ENCODE data around the gene PIGT. TPM values are rescaled to one million over a fixed set of nuclear protein-coding genes. Genes with fewer than 3 reads are reported as not detected.

Gene PIGT
- polyA plus RNA-seq, 3 donors, result 49.2 to 87.6 (median 59.7) TPM

DNA sequence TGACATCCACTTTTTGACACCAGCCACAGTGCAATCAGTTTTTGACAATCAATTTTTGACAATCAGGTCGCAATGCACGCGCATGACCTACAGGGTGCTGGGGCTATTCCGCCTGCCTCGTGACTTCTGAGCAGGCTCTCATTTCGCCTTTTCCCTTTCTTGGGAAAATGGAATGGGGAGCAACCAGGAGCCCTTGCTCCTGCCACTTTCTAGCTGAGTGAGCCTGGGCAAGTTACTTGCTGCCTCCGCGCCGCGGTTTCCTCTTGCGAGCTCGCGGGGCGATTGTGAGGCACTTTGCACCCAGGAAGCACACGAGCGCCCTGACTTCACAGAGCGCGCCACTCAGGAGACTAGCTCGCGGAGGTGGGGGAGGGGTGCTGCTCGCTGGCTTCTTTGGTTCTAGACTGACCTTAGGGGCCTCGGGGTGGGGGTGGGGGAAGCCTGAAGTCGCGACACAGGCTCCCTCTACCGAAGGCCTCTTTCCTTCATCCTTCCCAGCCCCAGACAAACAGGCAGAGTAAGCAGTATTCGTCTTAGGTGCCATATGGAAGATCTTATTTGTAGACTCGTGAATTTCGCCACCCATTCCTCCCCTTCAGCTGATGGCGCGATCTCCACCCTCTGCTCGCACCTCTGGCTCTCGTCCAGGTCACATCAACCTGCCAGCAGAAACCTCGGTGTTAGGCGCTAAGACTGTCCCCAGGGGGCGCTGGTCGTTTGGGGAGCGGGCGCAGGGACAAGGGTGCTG lies 42.4 kb upstream of the PIGT start:
- Histone ChIP-seq H3K27me3 (ENCODE audit: control insufficient read depth in 2 of 2, insufficient read depth in 2 of 2, low read length in 2 of 2) (peaks cover 0 to 3% of the 10 kb centered on the region in 2 donors), H4K20me1 (ENCODE audit: insufficient read depth, low read length) (peaks cover 3% of the 10 kb centered on the region), H3K36me3 (replicated peaks in 1 of 2; ENCODE audit: control insufficient read depth in 1 of 2, insufficient read depth in 2 of 2, low read length in 2 of 2) (peaks cover 0 to 5% of the 10 kb centered on the region in 2 donors), H2AFZ (ENCODE audit: insufficient read depth, low read depth, low read length, poor library complexity, severe bottlenecking) (peak overlapping the region; percentile 62), H3K9ac (ENCODE audit: insufficient read depth, low read length, poor library complexity, severe bottlenecking) (peak overlapping the region; percentile 39), H3K27ac (ENCODE audit: low read depth in 1 of 2, low read length in 2 of 2) (no peak overlapping the region), H3K4me3 (replicated peaks in 1 of 3; ENCODE audit: low read depth in 2 of 3, low read length in 3 of 3) (peak overlapping the region; percentile 23 to 77 (median 35)), H3K9me3 (replicated peaks in 1 of 2; ENCODE audit: control insufficient read depth in 1 of 2, insufficient read depth in 1 of 2, low read length in 2 of 2) (no peaks in the 10 kb centered on the region), H3K79me2 (ENCODE audit: insufficient read depth, low read length) (no peaks in the 10 kb centered on the region), H3K4me2 (replicated peaks; ENCODE audit: extremely low read depth, low read length, poor library complexity, severe bottlenecking) (peak overlapping the region; percentile 81), H3K4me1 (ENCODE audit: control insufficient read depth in 1 of 2, insufficient read depth in 2 of 2, low read length in 2 of 2) (peaks cover 23 to 28% of the 10 kb centered on the region in 2 donors)
- peaks cover 27 to 36% of the 10 kb centered on the region in 2 donors for H3K36me3 Mint-ChIP-seq
- TF ChIP-seq, protein P1, sequence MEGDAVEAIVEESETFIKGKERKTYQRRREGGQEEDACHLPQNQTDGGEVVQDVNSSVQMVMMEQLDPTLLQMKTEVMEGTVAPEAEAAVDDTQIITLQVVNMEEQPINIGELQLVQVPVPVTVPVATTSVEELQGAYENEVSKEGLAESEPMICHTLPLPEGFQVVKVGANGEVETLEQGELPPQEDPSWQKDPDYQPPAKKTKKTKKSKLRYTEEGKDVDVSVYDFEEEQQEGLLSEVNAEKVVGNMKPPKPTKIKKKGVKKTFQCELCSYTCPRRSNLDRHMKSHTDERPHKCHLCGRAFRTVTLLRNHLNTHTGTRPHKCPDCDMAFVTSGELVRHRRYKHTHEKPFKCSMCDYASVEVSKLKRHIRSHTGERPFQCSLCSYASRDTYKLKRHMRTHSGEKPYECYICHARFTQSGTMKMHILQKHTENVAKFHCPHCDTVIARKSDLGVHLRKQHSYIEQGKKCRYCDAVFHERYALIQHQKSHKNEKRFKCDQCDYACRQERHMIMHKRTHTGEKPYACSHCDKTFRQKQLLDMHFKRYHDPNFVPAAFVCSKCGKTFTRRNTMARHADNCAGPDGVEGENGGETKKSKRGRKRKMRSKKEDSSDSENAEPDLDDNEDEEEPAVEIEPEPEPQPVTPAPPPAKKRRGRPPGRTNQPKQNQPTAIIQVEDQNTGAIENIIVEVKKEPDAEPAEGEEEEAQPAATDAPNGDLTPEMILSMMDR (IDR thresholded peaks at IDR 0.05), result peak; percentile 92
- intact Hi-C loops (cut with micrococcal nuclease), result loop anchor here (2.0 to 5.0 kb wide), 3 partner anchors 34 to 64 kb away; partner anchors contain the start of gene DBNDD2 (in 1 of the 2)
- peaks cover 2 to 11% (median 10%) of the 10 kb centered on the region in 3 donors for H3K27me3 Mint-ChIP-seq (ENCODE audit: low read depth in 3 of 3)
- H3K4me1 Mint-ChIP-seq, result peaks cover 28% of the 10 kb centered on the region
- H3K4me3 Mint-ChIP-seq, result peak overlapping the region; percentile 86 to 93
- 2% methylated on average over 13 of the region's 38 CpGs for WGBS (ENCODE audit: insufficient coverage)
- peak overlapping the region in 6 of 7 donors; percentile 15 to 78 (median 52) for H3K27ac Mint-ChIP-seq
- peaks cover 0 to 3% (median 0%) of the 10 kb centered on the region in 7 donors for H3K9me3 Mint-ChIP-seq
- peak; percentile 69 to 74 (median 74) for DNase-seq

DNA sequence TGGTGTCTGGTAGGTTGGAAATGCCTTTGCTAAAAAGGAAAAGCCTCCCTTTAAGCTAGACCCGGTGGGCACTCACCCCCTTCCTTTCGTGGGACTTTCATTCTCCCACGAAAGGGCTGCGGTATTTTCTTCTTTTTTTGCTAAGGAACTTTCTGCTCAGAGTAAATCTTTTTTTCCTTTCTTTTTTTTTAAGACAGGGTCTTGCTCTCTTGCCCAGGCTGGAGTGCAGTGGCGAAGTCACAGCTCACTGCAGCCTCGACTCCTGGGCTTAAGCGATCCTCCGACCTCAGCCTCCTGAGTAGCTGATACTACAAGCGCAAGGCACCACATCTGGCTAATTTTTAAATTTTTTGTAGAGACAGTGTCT lies 41.9 kb upstream of the PIGT start:
- Histone ChIP-seq H3K4me3 (replicated peaks in 1 of 3; ENCODE audit: low read depth in 2 of 3, low read length in 3 of 3) (peak overlapping the region in 1 of 3 experiments; percentile 77), H2AFZ (ENCODE audit: insufficient read depth, low read depth, low read length, poor library complexity, severe bottlenecking) (peak overlapping the region; percentile 62), H3K4me1 (ENCODE audit: control insufficient read depth in 1 of 2, insufficient read depth in 2 of 2, low read length in 2 of 2) (peaks cover 17 to 22% of the 10 kb centered on the region in 2 donors), H3K36me3 (replicated peaks in 1 of 2; ENCODE audit: control insufficient read depth in 1 of 2, insufficient read depth in 2 of 2, low read length in 2 of 2) (peaks cover 0 to 5% of the 10 kb centered on the region in 2 donors), H3K79me2 (ENCODE audit: insufficient read depth, low read length) (no peaks in the 10 kb centered on the region), H3K27ac (ENCODE audit: low read depth in 1 of 2, low read length in 2 of 2) (no peak overlapping the region), H3K4me2 (replicated peaks; ENCODE audit: extremely low read depth, low read length, poor library complexity, severe bottlenecking) (peak overlapping the region; percentile 81), H3K9ac (ENCODE audit: insufficient read depth, low read length, poor library complexity, severe bottlenecking) (peak overlapping the region; percentile 39), H3K9me3 (replicated peaks in 1 of 2; ENCODE audit: control insufficient read depth in 1 of 2, insufficient read depth in 1 of 2, low read length in 2 of 2) (no peaks in the 10 kb centered on the region), H3K27me3 (ENCODE audit: control insufficient read depth in 2 of 2, insufficient read depth in 2 of 2, low read length in 2 of 2) (peaks cover 0 to 3% of the 10 kb centered on the region in 2 donors), H4K20me1 (ENCODE audit: insufficient read depth, low read length) (no peaks in the 10 kb centered on the region)
- peaks cover 22% of the 10 kb centered on the region for H3K4me1 Mint-ChIP-seq
- peaks cover 0 to 3% (median 0%) of the 10 kb centered on the region in 7 donors for H3K9me3 Mint-ChIP-seq
- H3K27ac Mint-ChIP-seq, result no peak overlapping the region
- 91% methylated on average over 4 of the region's 9 CpGs for WGBS (ENCODE audit: insufficient coverage)
- H3K27me3 Mint-ChIP-seq (ENCODE audit: low read depth in 3 of 3), result peaks cover 2 to 11% (median 10%) of the 10 kb centered on the region in 3 donors
- intact Hi-C loops (cut with micrococcal nuclease), result loop anchor here (2.0 to 5.0 kb wide), 3 partner anchors 33 to 63 kb away; partner anchors contain the start of gene DBNDD2 (in 1 of the 2)
- peak overlapping the region; percentile 86 to 93 for H3K4me3 Mint-ChIP-seq
- TF ChIP-seq, protein P1 (IDR thresholded peaks at IDR 0.05), result peak; percentile 77
- DNase-seq, result no peak
- peaks cover 25 to 31% of the 10 kb centered on the region in 2 donors for H3K36me3 Mint-ChIP-seq
